HG02973 (cell line): ENCODE measurements around the gene MAML3.

Source experiments
- ATAC-seq: cut with Tn5 transposase; IDR thresholded peaks from one replicate; pipeline ENCODE4 v1.9.1; 2021; ENCODE audit warnings: moderate library complexity; ENCODE audit not compliant: unreplicated experiment

The MAML3 gene

DNA sequence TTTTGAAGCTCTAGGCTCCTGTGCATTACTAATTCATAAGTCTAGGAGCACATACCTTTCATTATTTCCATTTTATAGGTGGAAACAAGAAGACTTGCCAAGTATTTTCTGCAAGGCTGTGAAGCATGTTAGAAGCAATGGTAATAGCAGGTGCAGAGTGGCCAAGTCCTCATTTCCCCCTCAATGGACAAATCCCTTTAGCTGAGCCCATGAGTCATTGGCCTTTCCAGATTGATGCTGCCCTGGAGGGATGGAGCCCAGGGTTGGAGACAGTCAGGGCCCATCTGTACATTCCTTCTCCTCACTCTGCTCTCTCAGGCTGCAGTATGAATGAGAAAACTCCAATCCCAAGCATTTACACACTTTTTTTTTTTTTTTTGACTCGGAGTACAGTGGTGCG is 481.8 kb downstream of the MAML3 start:
- no peak for ATAC-seq

DNA sequence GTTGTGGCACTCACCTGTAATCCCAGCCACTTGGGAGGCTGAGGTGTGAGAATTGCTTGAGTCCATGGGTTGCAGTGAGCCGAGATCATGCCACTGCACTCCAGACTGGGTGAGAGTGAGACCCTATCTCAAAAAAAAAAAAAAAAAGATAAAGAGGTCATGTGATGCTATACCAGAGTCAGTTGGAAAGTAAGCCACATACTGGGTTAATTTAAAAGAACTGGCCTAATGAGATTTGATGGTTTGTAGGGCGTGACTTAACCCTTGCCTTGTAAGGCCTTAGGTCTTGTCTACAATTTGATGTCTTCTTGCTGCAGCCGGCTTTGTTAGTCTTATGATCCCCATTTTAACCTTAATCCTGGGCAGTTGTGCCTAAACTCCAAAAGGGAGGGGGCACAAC is 483.2 kb downstream of the MAML3 start:
- ATAC-seq: no peak

DNA sequence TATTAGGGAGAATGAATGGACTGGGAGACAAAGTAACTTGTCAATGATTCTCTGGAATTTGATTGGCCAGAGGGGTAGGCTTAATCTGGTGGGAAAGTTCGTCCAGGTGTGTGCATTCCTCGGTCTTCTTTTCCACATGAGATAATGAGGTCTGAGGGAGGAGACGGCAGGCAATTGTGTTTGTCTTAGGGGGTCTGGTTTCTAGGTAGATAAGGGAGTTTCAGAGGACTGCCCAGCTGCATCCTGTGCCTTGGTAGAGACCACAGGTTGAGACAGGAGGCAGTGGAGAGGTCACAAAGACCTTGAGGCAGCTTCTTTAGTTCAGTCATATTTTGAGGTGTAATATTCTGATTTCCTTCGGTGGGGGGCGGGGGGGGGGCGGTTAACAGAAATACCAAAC is 484.1 kb downstream of the MAML3 start:
- ATAC-seq: no peak

DNA sequence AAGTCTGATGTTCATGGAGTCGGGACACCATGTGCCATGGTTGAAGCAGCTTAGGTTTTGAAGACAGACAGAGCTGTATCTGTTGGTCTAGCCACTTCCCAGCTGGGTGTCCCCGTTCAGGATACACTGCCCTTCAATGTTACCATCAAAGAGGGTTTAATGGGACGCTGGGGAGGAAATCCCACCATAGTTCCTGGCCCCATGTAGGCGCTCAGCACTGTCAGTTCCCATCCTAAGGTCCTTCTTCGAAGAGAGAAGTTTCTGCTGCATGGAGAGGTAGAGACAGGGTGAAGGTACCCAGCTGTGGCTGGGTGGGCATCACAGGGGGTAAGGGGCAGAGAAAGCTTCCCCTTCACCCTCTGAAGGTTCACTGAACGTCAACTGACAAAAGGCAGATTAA is 484.6 kb downstream of the MAML3 start:
- no peak for ATAC-seq

DNA sequence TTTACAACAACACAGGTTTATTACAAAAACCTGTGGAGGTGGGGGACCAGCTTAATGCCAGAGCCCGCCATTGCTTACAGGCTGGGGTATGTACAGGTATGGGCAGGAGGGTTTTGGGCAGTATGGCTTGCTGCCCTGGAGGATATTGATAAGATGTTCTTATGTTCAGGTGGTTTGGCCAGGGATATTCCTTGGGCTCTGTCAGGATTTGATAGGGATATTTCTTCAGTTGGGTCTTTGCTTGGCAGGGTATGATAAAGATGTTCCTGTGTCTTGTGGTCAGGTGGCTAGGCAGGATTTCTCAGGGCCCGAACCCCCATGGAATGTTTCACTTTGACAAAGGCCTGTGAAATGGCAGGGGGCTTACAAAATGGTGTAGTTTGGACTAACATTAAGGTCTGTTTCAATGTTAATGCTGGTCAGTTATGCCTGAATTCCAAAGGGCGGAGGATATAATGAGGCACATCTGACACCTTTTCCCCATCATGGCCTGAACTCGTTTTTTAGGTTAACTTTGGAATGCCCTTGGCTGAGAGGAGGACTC is 485.3 kb downstream of the MAML3 start:
- no peak for ATAC-seq

DNA sequence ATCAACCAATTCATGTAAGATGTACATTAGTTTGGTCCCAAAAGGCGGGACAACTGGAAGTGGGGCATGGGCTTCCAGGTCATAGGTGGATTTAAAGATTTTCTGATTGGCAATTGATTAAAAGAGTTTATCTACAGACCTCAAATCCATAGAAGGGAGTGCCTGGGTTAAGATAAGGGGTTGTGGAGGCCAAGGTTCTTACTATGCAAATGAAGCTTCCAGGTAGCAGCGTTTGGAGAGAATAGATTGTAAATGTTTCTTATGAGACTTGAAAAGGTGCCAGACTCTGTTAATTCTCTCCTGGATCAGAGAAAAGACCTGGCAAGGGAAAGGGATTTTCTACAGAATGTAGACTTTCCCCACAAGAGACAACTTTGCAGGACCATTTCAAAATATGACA is 485.9 kb downstream of the MAML3 start:
- no peak for ATAC-seq
